Measurements from ENCODE around the gene TMEM178B. TPM values are rescaled to one million over a fixed set of nuclear protein-coding genes. Genes with fewer than 3 reads are reported as not detected.
"Not testable (repeated sequence)": the region's sequence is repeated elsewhere in the genome, so short reads cannot be mapped to it uniquely, and the experiment has no call there.

Gene TMEM178B
- total and polyA plus RNA-seq, 7 donors = 0.13 to 4.8 (median 1.6) TPM

DNA sequence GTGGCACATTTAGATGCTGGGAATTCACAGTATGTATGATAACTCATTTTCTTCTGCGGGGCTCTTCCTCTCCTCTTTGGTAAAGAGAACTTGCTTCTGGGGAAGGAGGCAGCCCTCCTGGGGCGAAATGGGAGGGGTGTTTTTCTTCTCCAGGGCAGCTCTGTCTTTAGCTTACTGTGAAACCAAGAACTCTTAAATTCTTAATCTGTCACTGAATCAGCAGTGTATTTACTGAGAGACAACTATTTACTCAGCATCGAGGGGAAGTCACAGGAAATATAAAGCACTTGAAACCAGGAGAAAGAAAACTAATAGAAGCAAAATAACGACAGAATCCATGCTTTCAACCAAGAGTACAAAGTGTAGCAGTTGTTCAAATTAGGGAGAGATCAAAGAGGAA lies 319.2 kb downstream of the TMEM178B start:
- no peaks in the 10 kb centered on the region for H3K4me1 ChIP-seq
- no peak for ATAC-seq
- TF ChIP-seq CTCF (IDR thresholded peaks at IDR 0.05) = no peak
- DNase-seq = no peak
- intact Hi-C loops (cut with DNase I) = no loop called here
- H3K36me3 ChIP-seq (ENCODE audit: insufficient read depth in 1 of 2, low read depth in 1 of 2) = no peaks in the 10 kb centered on the region
- H3K27me3 ChIP-seq (ENCODE audit: insufficient read depth in 3 of 3, low read length in 2 of 3) = no peaks in the 10 kb centered on the region
- no peaks in the 10 kb centered on the region for H3K9me3 ChIP-seq
- H3K4me3 ChIP-seq = no peak overlapping the region
- no peak overlapping the region for H3K27ac ChIP-seq
- WGBS, 3 donors = 61 to 72% (median 70%) methylated on average over 4 of the region's 4 CpGs

DNA sequence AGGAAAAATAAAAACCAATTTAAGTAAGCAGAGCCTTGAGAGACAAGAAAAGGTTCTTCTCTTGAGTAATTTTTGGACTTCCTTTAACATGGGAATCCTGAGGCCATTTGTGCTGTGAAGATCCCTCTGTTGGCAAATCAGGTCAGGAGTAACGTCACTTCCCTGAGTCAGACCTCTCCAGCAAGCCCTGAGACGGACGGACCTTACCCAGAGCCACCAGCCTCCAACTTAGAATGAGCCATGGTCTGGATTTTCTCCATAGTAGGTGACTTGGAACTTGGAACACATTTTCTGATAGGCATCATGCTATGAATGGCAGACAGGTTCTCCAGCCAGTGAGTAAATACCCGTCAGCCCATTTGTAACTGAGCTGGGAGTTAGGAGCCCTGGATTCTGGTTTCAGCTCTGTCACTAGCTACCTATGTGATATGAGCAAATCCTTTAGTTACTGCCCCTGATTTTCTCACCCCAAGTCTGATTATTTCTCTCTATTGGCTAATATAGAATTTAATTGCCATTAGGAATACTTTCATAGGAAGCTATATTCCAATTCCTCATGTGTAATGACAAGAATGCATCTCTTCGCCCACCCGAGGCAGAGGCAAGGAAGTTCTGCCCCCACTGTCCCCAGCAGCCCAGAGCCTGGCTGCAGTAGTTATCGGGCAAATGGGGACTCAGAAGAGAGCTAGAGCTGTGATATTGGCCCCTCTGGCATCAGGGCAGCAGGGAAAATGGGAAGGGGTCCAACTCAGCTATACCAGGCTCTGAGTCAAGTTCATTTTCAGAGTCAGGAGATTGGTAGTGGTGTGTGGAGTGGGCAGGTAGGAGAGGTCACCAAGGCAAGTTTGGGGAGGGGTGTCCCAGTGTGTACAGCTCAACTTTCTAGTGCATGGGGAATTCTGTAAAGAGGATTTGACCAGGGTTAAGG lies 323.6 kb downstream of the TMEM178B start:
- 54 to 87% (median 76%) methylated on average over 7 of the region's 7 CpGs for WGBS, 3 donors
- ATAC-seq (peak; percentile 54 to 76 (median 63)), DNase-seq (no peak)
- no peak overlapping the region for H3K4me3 ChIP-seq
- no peaks in the 10 kb centered on the region for H3K9me3 ChIP-seq
- H3K36me3 ChIP-seq (ENCODE audit: insufficient read depth in 1 of 2, low read depth in 1 of 2) = no peaks in the 10 kb centered on the region
- no peak overlapping the region for H3K27ac ChIP-seq
- H3K27me3 ChIP-seq (ENCODE audit: insufficient read depth in 3 of 3, low read length in 2 of 3) = no peaks in the 10 kb centered on the region
- intact Hi-C loops (cut with DNase I) = no loop called here
- TF ChIP-seq CTCF (IDR thresholded peaks at IDR 0.05) = no peak
- no peaks in the 10 kb centered on the region for H3K4me1 ChIP-seq

DNA sequence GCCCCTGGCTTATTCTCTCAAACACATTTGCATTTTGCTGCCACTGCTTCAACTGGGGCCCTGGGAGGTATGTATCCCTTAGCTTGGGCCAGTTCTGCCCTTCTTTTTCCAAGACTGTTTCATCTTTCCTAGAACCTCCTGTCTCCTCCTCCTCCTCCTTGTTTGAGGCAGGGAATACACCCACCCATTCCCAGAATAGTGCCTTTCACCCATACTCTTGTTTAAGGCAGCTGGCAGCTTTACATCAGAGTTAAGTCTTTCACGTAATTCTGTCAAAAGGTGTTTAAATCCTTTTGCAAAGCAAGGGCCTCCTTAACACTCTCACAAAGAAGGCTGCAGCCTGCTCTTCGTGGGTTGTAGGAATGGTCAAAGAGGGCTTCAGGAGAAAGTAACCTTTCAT lies 326.5 kb downstream of the TMEM178B start:
- H3K4me1 ChIP-seq = no peaks in the 10 kb centered on the region
- intact Hi-C loops (cut with DNase I) = no loop called here
- WGBS, 3 donors = 60 to 77% (median 73%) methylated on average over 2 of the region's 2 CpGs
- TF ChIP-seq CTCF (IDR thresholded peaks at IDR 0.05) = no peak
- no peak overlapping the region for H3K4me3 ChIP-seq
- H3K27me3 ChIP-seq (ENCODE audit: insufficient read depth in 3 of 3, low read length in 2 of 3) = no peaks in the 10 kb centered on the region
- DNase-seq = no peak
- no peaks in the 10 kb centered on the region for H3K36me3 ChIP-seq (ENCODE audit: insufficient read depth in 1 of 2, low read depth in 1 of 2)
- ATAC-seq = no peak
- H3K27ac ChIP-seq = no peak overlapping the region
- no peaks in the 10 kb centered on the region for H3K9me3 ChIP-seq

DNA sequence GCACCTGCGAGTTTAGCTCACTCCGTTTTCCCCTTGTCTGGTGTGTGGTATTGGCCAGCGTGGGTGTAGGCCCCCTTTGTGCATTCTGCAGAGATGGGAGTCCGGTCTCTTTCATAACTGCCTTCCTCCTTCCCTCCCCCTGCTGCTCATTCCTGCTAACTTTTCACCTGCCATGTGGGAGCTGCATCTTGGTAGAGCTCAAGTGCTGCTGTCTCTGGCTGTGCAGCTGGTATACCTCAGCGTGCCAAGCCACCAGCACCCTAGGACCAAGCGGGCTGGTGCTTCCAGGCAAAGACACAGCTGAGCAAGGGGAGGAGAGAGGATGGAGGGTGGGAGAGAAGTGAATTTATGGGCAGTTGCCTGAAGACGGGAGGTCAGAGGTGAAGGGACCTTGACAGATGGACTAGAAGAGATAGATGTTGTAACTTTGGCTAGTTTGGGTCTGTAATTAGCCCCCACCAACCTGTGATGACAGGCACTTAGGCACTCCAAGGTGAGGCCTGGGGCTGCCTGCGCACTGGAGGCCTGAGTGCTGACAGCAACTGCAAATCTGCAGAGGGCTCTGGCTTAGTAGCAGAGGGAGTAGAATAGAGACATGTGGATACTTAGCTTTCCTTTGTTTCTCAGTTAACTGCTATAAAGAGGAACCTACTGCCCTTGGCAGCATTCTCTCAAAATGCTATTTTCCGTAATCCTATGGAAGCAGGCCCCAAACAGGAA lies 328.6 kb downstream of the TMEM178B start:
- DNase-seq = no peak
- Histone ChIP-seq H3K9me3 (no peaks in the 10 kb centered on the region), H3K27me3 (ENCODE audit: insufficient read depth in 3 of 3, low read length in 2 of 3) (no peaks in the 10 kb centered on the region), H3K4me1 (no peaks in the 10 kb centered on the region), H3K4me3 (no peak overlapping the region), H3K27ac (no peak overlapping the region), H3K36me3 (ENCODE audit: insufficient read depth in 1 of 2, low read depth in 1 of 2) (no peaks in the 10 kb centered on the region)
- TF ChIP-seq CTCF (IDR thresholded peaks at IDR 0.05) = no peak
- intact Hi-C loops (cut with DNase I) = no loop called here
- ATAC-seq = no peak
- 72 to 80% (median 76%) methylated on average over 9 of the region's 9 CpGs for WGBS, 3 donors

DNA sequence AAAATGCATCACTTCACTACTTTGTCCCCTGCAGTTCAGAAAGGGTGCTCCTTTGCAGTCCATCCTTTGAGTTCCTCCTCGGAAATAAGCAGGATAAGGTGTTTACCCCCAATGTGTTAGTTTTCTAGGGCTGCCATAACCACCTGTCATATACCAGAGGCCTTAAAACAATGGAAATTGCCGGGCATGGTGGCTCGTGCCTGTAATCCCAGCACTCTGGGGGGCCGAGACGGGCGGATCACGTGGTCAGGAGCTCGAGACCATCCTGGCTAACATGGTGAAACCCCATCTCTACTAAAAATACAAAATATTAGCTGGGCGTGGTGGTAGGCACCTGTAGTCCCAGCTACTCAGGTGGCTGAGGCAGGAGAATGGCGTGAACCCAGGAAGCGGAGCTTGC lies 330.0 kb downstream of the TMEM178B start:
- H3K4me3 ChIP-seq; H3K9me3 ChIP-seq; DNase-seq; H3K27ac ChIP-seq; H3K4me1 ChIP-seq; H3K36me3 ChIP-seq (ENCODE audit: insufficient read depth in 1 of 2, low read depth in 1 of 2); H3K27me3 ChIP-seq (ENCODE audit: insufficient read depth in 3 of 3, low read length in 2 of 3); ATAC-seq; intact Hi-C loops (cut with DNase I): not testable (repeated sequence)
- 90 to 96% (median 93%) methylated on average over 11 of the region's 11 CpGs for WGBS, 3 donors

Data from psoas muscle (tissue), 8 donors.